ENCODE data around the gene TYK2.
"Not testable (repeated sequence)": the region's sequence is repeated elsewhere in the genome, so short reads cannot be mapped to it uniquely, and the experiment has no call there.

TYK2 gene

GRCh38 chr19:10380313-10381102 is at the start of gene TYK2:
Gene TYK2 (minus strand): TSS chr19:10380572. CDS start chr19:10378406, 2,166 bp downstream.
- peak; percentile 100 for DNase-seq (ENCODE audit: low spot score)

- no peak for DNase-seq (ENCODE audit: low spot score)
Measured at GRCh38 chr19:10428996-10429381, 48.6 kb upstream of the TYK2 start.

- no peak for DNase-seq (ENCODE audit: low spot score)
Measured at GRCh38 chr19:10427169-10427568, 46.8 kb upstream of the TYK2 start.

GRCh38 chr19:10424011-10424637 is 43.8 kb upstream of the TYK2 start:
- DNase-seq (ENCODE audit: low spot score), result peak; percentile 96

- no peak for DNase-seq (ENCODE audit: low spot score)
Measured at GRCh38 chr19:10422846-10423245, 42.5 kb upstream of the TYK2 start.

GRCh38 chr19:10422046-10422461 is 41.7 kb upstream of the TYK2 start:
- DNase-seq (ENCODE audit: low spot score), result no peak

- DNase-seq (ENCODE audit: low spot score), result no peak
Measured at GRCh38 chr19:10421240-10422045, 41.1 kb upstream of the TYK2 start.

GRCh38 chr19:10420444-10421239 is 40.3 kb upstream of the TYK2 start, which contains the start of gene PDE4A:
Gene PDE4A (plus strand): TSS chr19:10420538. CDS start chr19:10420765, 227 bp downstream.
- DNase-seq (ENCODE audit: low spot score), result peak; percentile 59

- peak; percentile 60 for DNase-seq (ENCODE audit: low spot score)
Measured at GRCh38 chr19:10419646-10420443, 39.5 kb upstream of the TYK2 start.

- DNase-seq (ENCODE audit: low spot score), result peak; percentile 58
Measured at GRCh38 chr19:10419200-10419645, 38.9 kb upstream of the TYK2 start.

GRCh38 chr19:10418485-10419199 is 38.3 kb upstream of the TYK2 start:
- no peak for DNase-seq (ENCODE audit: low spot score)

GRCh38 chr19:10418235-10418484 is 37.8 kb upstream of the TYK2 start:
- DNase-seq (ENCODE audit: low spot score), result no peak

- DNase-seq (ENCODE audit: low spot score), result no peak
Measured at GRCh38 chr19:10417541-10418234, 37.3 kb upstream of the TYK2 start.

- peak; percentile 95 for DNase-seq (ENCODE audit: low spot score)
Measured at GRCh38 chr19:10416380-10417257, 36.2 kb upstream of the TYK2 start.

GRCh38 chr19:10416083-10416379 is 35.7 kb upstream of the TYK2 start:
- DNase-seq (ENCODE audit: low spot score), result no peak

GRCh38 chr19:10412257-10412977 is 32.0 kb upstream of the TYK2 start:
- DNase-seq (ENCODE audit: low spot score), result no peak

- DNase-seq (ENCODE audit: low spot score), result not testable (repeated sequence)
Measured at GRCh38 chr19:10411224-10411623, 30.9 kb upstream of the TYK2 start.

GRCh38 chr19:10408511-10409283 is 28.3 kb upstream of the TYK2 start:
- DNase-seq (ENCODE audit: low spot score), result no peak
